Ishikawa (cell line): ENCODE results near the gene LTA.

ENCODE experiments used
- CREB1 ChIP-seq: IDR thresholded peaks from 2 replicates; pipeline ENCODE4 v1.6.1; 2012; ENCODE audit warnings: low read depth
- EP300 ChIP-seq: IDR thresholded peaks from 2 replicates; pipeline ENCODE4 v1.6.1; 2012; ENCODE audit warnings: borderline replicate concordance
- FOXM1 ChIP-seq: IDR thresholded peaks from 2 replicates; pipeline ENCODE4 v1.6.1; 2012; ENCODE audit warnings: low read depth, borderline replicate concordance
- MAX ChIP-seq: IDR thresholded peaks from 2 replicates; pipeline ENCODE4 v1.6.1; 2012
- RAD21 ChIP-seq: IDR thresholded peaks from 2 replicates; pipeline ENCODE4 v1.6.1; 2012; ENCODE audit warnings: low read depth
- REST ChIP-seq: IDR thresholded peaks from 2 replicates; pipeline ENCODE4 v1.6.1; 2012; ENCODE audit warnings: low read depth, mild to moderate bottlenecking
- TAF1 ChIP-seq: IDR thresholded peaks from 2 replicates; pipeline ENCODE4 v1.6.1; 2012; ENCODE audit warnings: low read depth, mild to moderate bottlenecking
- TEAD4 ChIP-seq: IDR thresholded peaks from 2 replicates; pipeline ENCODE4 v1.6.1; 2012
- YY1 ChIP-seq: IDR thresholded peaks from 2 replicates; pipeline ENCODE4 v1.6.1; 2012; ENCODE audit warnings: low read depth

GRCh38 chr6:31617010-31617409 is 44.9 kb downstream of the LTA start:
- TF ChIP-seq YY1 (no peak), RAD21 (no peak), TAF1 (no peak), CREB1 (no peak), TEAD4 (no peak), REST (no peak), EP300 (no peak), FOXM1 (no peak), MAX (no peak)
